IPS-18c (cell line): ENCODE results near the gene MARCHF6.
A peak's percentile ranks its signal among the peaks of the same experiment; 100 is the strongest.
"Not testable (repeated sequence)": the region's sequence is repeated elsewhere in the genome, so short reads cannot be mapped to it uniquely, and the experiment has no call there.

Experiments used
- H3K4me3 ChIP-seq: 2 replicates; pipeline ENCODE4 v1.7.0; 2013; ENCODE audit warnings: low read depth, mild to moderate bottlenecking, low read length, moderate library complexity; ENCODE audit not compliant: insufficient read depth
- H3K9me3 ChIP-seq: one replicate; pipeline ENCODE4 v1.6.1; 2013; ENCODE audit warnings: mild to moderate bottlenecking, low read length, moderate library complexity; ENCODE audit not compliant: control insufficient read depth, insufficient read depth

Gene MARCHF6, protein sequence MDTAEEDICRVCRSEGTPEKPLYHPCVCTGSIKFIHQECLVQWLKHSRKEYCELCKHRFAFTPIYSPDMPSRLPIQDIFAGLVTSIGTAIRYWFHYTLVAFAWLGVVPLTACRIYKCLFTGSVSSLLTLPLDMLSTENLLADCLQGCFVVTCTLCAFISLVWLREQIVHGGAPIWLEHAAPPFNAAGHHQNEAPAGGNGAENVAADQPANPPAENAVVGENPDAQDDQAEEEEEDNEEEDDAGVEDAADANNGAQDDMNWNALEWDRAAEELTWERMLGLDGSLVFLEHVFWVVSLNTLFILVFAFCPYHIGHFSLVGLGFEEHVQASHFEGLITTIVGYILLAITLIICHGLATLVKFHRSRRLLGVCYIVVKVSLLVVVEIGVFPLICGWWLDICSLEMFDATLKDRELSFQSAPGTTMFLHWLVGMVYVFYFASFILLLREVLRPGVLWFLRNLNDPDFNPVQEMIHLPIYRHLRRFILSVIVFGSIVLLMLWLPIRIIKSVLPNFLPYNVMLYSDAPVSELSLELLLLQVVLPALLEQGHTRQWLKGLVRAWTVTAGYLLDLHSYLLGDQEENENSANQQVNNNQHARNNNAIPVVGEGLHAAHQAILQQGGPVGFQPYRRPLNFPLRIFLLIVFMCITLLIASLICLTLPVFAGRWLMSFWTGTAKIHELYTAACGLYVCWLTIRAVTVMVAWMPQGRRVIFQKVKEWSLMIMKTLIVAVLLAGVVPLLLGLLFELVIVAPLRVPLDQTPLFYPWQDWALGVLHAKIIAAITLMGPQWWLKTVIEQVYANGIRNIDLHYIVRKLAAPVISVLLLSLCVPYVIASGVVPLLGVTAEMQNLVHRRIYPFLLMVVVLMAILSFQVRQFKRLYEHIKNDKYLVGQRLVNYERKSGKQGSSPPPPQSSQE

GRCh38 chr5:10353241-10354047 lies at the start of gene MARCHF6:
MARCHF6 (plus strand) TSS chr5:10353695; CDS start chr5:10353899, 204 bp downstream.
- no peaks in the 10 kb centered on the region for H3K9me3 ChIP-seq
- peak within 1 kb of the TSS; percentile 87 for H3K4me3 ChIP-seq

- H3K9me3 ChIP-seq = no peaks in the 10 kb centered on the region
- H3K4me3 ChIP-seq = no peak overlapping the region
Measured at GRCh38 chr5:10303699-10304170, 49.8 kb upstream of the MARCHF6 start.

- Histone ChIP-seq H3K4me3 (no peak overlapping the region), H3K9me3 (no peaks in the 10 kb centered on the region)
Measured at GRCh38 chr5:10304932-10305331, 48.6 kb upstream of the MARCHF6 start.

DNA sequence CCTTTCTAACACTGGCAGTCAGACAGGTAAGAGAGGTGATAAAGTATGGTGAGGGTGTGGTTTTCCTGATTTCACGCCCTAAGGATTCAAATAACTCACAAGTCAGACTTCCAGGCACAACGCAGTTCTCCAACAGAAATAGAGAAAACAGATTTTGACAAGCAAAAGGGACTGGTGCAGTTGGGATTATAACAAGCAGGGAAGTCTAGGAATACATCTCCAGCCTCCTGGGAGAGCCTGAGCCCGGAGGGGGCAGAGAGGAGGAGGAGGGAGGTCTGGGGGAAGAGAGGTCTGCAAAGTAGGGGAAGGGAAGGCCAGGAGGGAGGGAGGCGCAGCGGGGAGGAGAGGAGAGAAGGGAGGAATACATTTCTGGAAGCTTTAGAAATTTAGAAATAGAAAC lies 47.4 kb upstream of the MARCHF6 start:
- Histone ChIP-seq H3K9me3 (no peaks in the 10 kb centered on the region), H3K4me3 (no peak overlapping the region)

DNA sequence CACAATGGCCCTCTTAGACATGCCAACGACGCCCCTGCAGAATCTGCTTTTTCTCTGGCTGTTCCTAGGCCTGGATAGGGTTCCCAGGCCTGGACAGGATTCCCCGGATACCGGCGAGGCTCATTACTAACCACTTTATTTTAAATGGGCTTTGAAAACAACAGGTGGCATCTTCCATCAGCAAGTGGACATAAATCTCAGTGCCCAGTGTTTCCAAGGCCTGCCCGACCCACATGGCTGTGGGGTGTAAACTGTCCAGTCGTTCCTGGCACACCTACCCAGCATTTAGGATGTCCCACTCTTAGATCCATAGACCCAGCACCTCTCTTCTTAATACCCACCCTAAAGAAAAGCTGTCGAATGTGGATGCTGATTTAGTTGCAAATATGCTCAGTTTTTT lies 46.7 kb upstream of the MARCHF6 start:
- peak overlapping the region; percentile 88 for H3K4me3 ChIP-seq
- H3K9me3 ChIP-seq = no peaks in the 10 kb centered on the region

DNA sequence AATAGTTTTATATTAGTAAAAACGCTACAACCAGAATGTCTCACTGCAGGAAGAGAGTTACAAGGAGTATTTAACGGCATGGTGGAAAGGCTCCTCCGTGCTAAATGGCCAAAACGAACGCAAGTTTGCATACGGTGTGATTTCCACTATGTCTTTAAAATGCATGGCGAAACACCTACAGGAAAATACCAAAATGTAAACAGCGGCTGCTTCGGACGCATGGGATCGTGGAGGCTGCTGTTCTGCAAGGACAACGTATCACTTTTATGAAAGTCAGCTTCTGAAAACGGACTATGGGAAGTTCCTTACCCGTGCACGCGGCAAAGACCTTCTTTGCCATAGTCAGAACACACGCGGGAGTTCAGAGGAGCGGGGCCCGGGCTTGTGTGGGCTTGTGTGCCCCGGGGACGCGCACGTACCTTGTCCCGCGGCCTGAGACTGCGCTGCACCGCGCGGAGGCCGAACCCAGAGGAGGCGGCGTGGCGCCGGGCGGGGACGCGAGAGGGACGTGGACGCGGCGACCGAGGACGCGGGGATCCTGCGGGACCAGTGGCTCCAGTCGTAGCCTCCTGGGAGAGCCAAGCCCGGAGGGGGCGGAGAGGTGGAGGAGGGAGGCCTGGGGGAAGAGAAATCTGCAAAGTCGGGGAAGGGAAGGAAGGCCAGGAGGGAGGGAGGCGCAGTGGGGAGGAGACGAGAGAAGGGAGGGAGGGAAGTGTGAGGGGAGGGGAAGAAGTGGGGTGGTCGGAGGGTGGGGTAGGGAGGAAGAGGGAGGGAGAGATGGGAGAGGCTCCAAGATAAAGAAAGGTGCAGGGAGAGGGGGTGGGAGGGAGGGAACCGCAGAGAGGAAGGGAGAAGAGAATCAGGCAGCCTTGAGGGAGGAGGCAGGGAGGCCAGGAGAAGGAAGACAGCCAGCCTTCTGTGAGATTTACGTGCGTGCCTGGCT lies 46.0 kb upstream of the MARCHF6 start, which contains the start of gene CMBL:
Gene CMBL (minus strand): TSS at position 697 of the 943 bp plus-strand sequence. CDS start 17,140 bp downstream, outside the sequence.
- Histone ChIP-seq H3K9me3 (no peaks in the 10 kb centered on the region), H3K4me3 (peak within 1 kb of the TSS; percentile 88)

GRCh38 chr5:10308844-10309243 lies 44.7 kb upstream of the MARCHF6 start:
- Histone ChIP-seq H3K9me3 (no peaks in the 10 kb centered on the region), H3K4me3 (no peak overlapping the region)

- no peak overlapping the region for H3K4me3 ChIP-seq
- H3K9me3 ChIP-seq = no peaks in the 10 kb centered on the region
Measured at GRCh38 chr5:10310066-10310779, 43.3 kb upstream of the MARCHF6 start.

DNA sequence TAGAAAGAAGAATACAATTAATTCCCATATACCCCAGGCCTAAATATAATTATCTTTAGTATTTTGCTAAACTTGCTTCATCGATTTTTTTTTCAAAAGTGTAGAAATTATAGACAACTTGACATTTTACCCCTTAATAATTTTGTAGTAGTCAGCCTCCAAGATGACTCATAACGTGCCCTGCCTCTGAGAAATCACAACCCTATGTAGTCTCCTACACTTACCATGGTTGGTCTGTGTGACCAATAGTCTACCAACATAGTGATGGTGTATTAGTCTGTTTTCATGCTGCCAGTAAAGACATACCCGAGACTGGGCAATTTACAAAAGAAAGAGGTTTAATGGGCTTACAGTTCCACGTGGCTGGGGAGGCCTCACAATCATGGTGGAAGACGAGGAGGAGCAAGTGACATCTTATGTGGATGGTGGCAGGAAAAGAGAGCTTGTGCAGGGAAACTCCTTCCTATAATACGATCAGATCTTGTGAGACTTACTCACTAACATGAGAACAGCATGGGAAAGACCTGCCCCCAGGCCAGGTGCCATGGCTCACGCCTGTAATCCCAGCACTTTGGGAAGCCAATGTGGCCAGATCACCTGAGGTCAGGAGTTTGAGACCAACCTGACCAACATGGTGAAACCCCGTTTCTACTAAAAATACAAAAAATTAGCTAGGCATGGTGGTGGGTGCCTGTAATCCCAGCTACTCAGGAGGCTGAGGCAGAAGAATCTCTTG lies 42.5 kb upstream of the MARCHF6 start:
- H3K9me3 ChIP-seq = not testable (repeated sequence)

DNA sequence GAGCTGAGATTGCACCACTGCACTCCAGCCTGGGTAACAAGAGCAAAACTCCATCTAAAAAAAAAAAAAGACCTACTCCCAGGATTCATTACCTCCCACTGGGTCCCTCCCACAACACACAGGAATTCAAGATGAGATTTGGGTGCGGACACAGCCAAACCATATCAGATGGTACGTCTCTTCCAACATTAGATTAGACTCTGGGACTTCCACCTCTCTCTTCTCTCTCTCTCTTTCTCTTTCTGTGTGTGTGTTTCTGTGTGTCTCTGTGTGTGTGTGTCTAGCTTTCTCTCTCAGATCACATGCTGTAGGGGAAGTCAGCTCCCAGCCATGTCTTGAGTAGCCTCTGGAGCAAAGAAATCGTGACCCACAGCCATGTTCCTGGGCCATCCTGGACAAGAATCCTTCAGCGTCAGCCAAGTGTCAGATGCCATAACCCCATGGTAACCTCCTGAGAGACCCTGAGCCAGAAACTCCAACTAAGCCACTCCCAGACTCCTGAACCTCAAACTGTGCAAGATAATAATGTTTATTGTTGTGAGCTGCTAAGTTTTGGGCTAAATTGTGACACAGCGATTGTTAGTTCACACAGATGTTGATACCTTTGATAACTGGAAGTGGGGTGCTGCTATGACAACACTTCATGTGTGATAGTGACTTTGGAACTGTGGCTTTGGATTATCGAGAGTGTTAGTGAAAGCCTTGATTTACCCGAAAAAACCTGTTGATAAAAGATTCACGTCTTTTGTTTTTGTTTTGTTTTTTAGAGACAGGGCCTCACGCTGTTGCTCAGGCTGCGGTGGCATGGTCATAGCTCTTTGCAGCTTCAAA lies 41.7 kb upstream of the MARCHF6 start:
- no peak overlapping the region for H3K4me3 ChIP-seq
- H3K9me3 ChIP-seq = no peaks in the 10 kb centered on the region

More for the DNA sequence above, 42.5 kb upstream of the MARCHF6 start:
- H3K4me3 ChIP-seq = not testable (repeated sequence)

DNA sequence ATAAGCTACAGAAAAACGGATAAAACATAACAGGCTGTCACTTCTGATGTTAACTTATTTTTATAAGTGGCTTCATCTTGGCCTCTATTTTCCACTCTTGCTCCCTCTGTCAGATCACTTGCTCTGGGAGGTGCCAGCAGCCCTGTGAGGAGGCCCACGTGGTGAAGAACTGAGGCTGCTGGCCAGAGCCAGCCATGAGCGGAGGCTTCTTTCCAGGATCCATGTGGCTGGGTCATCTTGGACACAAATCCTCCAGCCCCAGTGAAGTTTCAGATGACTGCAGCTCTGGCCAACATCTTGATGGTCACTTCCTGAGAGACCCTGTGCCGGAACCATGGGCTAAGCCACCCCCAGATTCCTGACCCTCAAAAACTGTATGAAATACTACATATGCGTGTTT lies 38.3 kb upstream of the MARCHF6 start:
- H3K4me3 ChIP-seq = no peak overlapping the region
- no peaks in the 10 kb centered on the region for H3K9me3 ChIP-seq

DNA sequence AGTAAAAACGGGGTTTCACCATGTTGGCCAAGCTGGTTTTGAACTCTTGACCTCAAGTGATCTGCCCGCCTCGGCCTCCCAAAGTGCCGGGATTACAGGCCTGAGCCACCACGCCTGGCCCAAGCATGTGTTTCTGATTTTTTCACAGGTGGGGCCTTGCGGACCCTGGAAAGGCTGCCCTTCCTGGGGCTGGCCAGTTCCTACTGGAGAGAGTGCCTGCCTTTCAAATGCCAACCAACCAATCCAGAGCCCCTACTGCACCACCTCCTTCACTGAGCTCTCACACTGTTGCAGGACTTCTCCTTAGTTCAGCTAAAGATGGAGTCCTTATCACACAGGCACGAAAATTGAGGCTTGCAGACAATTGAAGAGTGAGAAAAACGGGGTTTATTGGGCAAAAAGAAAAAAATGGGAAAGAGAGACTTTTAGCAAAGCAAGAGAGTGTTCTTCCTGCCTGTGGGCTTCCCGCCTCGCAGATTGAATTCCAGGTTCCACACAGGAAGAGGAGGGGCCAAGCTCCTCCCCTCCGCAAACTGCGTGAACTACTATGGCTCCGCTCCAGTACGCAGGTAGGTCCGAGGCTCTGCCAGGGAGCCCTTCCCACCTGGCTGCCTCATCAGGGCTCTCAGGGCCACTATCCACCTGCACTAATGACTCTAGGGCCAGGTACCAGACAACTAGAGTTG lies 37.5 kb upstream of the MARCHF6 start:
- Histone ChIP-seq H3K4me3 (no peak overlapping the region), H3K9me3 (no peaks in the 10 kb centered on the region)

DNA sequence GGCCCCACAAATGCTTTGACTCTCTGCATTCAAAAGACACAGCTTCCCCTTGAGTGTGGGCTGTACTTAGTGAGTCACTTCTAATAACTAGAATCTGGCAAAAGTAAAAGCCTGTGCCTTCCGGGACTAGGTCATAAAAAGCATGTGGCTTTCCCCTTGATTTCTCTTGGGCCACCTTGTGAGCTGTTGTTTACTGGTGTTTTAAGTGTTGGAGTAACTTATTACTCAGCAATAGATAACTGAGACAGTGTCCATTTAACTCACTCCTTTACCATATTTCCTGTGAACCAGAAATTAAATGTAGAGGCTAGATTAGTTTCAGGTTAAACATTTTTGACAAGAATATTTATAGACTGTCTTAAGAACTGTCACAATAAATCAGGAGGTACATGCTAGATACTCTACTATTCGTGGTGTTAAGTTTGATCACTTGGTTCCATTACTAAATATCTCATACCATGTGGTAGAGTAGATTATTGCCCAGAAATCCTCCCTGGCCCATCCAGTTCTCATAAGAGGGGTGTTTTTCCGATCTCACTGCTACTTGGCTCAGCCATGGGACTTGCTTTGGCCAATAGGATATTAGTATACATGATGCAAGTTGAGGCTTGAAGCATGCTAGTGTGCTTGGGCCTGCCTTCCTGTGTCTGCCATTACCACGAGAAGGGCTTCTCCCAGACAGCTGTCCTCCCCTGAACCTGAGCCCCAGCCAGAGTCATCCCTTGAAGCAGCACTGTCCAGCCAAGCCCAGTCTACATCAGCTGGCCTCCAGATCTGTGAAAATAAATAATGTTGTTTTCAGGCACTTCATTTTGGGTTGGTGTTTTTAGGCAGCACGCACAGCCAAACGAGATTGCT lies 35.4 kb upstream of the MARCHF6 start:
- H3K9me3 ChIP-seq = no peaks in the 10 kb centered on the region
- H3K4me3 ChIP-seq = no peak overlapping the region
